ENCODE data around the gene GALNTL6.

The GALNTL6 gene

DNA sequence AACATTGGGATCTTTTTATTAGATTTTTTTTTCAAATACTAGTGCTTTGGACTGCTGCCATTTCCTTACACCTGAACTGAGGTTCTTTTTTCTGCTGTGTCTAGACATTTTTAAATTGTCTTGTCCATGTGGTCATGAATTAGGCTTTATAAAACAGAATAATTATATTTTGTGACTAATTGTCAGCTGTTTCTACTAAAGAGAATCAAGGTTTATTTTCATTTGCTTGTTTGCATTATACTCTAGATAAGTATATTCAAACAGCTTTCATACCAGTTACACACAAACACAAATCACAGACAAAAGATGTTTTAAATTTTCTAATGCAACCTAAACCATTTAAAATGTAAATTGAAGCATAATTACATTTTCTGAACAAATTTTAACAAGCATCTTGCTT lies 194.7 kb downstream of the GALNTL6 start:
- DNase-seq (ENCODE audit: low spot score): no peak

- DNase-seq (ENCODE audit: low spot score): no peak
These were observed 196.4 kb downstream of the GALNTL6 start for GRCh38 chr4:172009446-172010230.

- DNase-seq (ENCODE audit: low spot score): no peak
These were observed 198.0 kb downstream of the GALNTL6 start for GRCh38 chr4:172011196-172011595.

DNA sequence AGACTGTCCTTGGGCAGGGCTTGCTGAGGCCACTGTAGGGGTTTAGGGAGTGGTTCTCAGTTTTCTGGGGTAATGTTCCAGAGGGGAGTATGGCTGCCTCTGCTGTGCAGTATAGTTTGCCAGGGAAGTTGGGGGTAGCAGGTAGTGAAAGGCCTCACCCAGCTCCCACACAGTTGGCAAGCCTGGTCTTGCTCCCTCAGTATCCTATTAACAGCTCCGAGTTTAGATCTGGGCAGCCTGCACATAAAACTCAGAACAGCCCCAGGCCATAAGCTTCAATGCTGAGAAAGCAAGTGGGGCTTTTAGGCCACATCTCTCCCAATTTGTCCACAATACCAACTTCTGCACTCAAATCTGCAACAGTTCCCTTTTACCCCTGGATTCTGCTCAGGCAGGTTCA lies 205.2 kb downstream of the GALNTL6 start:
- no peak for DNase-seq (ENCODE audit: low spot score)

DNA sequence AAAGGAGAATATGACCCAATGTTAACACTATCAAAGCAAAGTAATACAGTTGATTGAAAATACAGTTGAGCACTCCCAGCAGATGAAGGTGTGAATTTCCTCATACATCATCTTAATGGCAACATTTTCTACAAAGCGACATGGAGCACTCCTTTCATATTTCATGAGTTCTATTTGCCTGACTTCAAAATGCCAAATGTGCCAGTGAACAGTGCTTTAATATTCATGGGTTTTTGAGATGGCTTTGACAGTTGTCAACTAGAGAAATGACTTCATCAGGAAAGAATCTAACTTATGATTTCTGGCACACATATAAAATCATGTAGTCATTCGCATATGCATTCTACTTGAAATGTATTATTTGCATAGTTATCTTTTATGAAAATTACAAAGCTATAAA lies 222.4 kb downstream of the GALNTL6 start:
- no peak for DNase-seq (ENCODE audit: low spot score)

- DNase-seq (ENCODE audit: low spot score): no peak
These were observed 227.6 kb downstream of the GALNTL6 start for GRCh38 chr4:172040766-172041165.

DNA sequence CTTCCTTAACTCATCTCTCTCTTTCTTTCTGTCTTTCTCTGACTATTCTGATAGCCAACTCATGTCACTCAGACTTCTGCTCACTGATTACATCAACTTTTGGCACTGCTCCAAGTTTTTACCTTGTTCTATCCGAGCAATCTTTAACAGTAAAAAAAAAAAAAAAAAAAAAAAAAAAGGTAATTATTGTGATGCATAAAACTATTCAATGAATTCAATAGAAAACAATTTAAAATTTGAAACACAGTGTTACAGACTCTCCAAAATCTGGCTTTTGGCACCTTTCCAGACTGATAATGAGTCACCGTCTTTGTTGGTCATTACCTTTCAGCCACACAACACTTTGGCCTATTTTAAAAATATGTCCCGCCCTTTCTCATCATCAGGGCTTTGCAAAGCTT lies 229.5 kb downstream of the GALNTL6 start:
- DNase-seq (ENCODE audit: low spot score): no peak

- DNase-seq (ENCODE audit: low spot score): no peak
These were observed 232.8 kb downstream of the GALNTL6 start for GRCh38 chr4:172045981-172046380.

DNA sequence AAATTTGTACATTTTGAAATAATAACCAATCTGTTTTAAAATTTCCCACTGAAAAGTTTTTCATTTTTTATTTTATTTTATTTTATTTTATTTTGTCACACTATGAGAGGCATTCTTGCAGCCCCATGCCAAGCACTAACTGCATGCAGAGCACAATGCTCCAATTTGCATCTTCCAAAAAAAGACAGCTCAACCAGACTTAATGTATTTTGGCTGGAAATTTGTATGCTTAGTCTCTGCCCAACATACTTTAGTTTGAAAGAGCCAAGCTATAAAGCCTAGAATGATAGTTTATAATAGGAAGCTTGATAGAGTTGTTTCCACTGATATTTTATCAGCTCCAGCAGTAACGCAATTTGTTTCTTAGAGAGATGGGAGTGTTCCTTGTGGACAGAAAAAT lies 235.5 kb downstream of the GALNTL6 start:
- no peak for DNase-seq (ENCODE audit: low spot score)

DNA sequence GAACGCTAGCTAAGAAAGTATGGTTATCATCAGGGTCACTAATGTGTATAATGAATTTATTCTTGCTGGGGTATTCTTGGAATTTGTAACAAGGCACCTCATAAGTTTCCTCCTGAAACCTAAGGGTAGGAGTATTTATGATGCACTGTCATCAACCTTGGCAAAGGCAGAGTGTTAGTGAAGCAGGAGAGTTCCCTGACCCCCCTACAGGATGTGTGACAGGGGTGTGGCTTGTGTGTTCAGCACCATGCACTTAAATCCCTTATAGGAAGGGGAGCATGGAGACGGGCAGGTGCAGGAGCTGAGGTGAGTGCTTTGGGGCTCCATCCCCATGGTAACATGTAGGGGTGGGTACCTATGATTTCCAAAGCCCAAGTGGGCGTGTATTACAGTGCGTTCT lies 237.7 kb downstream of the GALNTL6 start:
- DNase-seq (ENCODE audit: low spot score): no peak

GRCh38 chr4:172055046-172055445 lies 241.8 kb downstream of the GALNTL6 start:
- DNase-seq (ENCODE audit: low spot score): no peak

- no peak for DNase-seq (ENCODE audit: low spot score)
These were observed 242.3 kb downstream of the GALNTL6 start for GRCh38 chr4:172055498-172055897.

- DNase-seq (ENCODE audit: low spot score): no peak
These were observed 248.0 kb downstream of the GALNTL6 start for GRCh38 chr4:172061204-172061603.

- DNase-seq (ENCODE audit: low spot score): no peak
These were observed 255.3 kb downstream of the GALNTL6 start for GRCh38 chr4:172068506-172068905.

DNA sequence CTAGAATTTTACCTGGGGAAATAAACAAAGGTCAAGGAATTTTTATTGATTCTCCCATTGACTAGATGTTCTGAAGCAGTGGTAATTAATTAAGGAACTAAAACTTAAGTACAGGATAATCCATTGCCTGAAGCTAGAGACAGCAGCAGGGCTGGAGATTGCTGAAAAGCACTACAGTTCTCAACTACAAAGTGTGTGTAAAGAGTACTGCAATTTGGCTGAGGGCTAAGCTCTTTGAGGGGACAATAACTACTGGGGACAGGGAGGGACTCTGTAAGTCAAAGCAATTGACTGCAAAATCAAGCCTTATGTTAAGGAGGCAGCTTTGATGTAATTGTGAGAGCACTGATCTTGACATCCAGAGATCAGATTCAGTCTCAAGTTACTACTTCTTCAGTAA lies 260.4 kb downstream of the GALNTL6 start:
- no peak for DNase-seq (ENCODE audit: low spot score)

GRCh38 chr4:172083272-172083671 lies 270.1 kb downstream of the GALNTL6 start:
- DNase-seq (ENCODE audit: low spot score): no peak

- no peak for DNase-seq (ENCODE audit: low spot score)
These were observed 275.4 kb downstream of the GALNTL6 start for GRCh38 chr4:172088556-172088955.

- no peak for DNase-seq (ENCODE audit: low spot score)
These were observed 282.0 kb downstream of the GALNTL6 start for GRCh38 chr4:172095161-172095560.

DNA sequence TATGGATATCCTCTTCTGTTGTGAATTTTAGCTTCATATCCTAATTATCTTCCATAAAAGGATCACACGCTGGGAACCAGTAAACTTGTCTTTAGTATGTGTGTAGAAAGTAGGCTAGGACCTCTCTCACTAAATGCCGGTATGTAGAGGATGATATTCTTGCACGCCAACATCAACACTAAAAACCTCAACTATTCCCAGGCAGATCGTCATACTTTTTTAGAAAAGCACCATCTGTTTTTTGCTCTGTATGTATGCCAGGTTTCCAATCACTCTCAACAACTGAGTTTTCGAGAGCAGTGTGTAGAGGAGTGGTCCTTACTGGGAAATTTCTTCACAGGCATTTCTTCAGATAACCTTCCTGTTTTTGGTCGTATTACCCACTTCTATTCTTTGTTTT lies 283.6 kb downstream of the GALNTL6 start:
- DNase-seq (ENCODE audit: low spot score): no peak

GRCh38 chr4:172099376-172099775 lies 286.2 kb downstream of the GALNTL6 start:
- no peak for DNase-seq (ENCODE audit: low spot score)

DNA sequence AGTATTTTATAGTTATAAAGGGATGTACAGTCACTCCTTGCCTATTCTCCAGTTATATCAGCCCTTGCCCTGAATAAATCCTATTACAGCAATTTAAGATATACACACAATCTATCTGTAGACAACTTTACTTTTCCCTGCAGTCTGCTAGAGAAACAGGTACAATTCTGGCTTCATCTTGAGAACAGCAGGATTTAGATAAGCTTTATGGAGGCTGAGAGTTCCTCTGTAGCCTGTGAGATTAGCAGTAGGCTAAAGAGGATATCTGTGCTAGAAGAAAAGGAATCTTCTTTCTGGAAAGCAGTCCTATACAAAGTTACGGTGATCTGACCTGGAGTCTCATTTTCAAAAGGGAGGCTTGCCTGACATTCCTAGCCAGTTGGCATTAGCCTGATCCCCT lies 290.3 kb downstream of the GALNTL6 start:
- no peak for DNase-seq (ENCODE audit: low spot score)

DNA sequence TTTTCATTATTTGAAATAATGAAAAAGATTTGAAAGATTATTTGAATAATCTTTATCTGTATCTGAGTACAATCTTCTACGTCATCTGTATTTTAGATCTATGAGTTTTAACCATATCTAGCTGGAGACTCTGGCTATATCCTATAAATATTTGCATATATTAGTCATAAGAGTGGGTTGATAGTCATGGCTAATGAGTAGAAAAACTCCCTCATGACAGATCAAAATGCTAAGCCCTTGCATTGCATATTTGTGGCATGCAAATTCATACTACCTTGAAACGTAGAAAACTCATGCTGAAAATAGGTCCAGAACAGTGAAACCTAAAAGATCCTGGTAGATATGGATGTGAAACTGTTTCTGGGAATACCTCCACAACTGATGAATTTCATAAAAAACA lies 291.3 kb downstream of the GALNTL6 start:
- no peak for DNase-seq (ENCODE audit: low spot score)

DNA sequence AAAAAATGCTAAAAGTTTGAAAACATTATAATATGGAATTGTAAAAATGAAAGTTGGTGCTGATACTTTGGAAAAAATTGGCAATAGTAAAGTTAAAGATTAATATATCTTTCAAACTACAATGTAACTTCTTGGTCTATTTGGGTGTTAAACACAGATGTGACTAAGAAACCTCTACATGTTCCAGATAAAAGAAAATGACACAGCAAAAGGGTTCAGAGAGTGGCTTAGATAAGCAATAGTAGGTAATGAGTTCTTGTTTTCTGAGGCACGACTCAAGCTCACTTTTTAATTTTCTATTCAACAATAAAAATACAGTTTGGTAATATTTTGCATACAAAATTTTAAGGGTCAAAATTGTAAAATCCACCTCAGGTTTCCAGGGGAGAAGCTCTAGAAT lies 292.7 kb downstream of the GALNTL6 start:
- DNase-seq (ENCODE audit: low spot score): no peak

GRCh38 chr4:172109466-172109865 lies 296.3 kb downstream of the GALNTL6 start:
- no peak for DNase-seq (ENCODE audit: low spot score)
